NOMO-1 treated with dmso at 0.1 percent for 144 hours (cell line): ENCODE measurements around the gene STX5.
A peak's percentile ranks its signal among the peaks of the same experiment; 100 is the strongest.
"Not testable (repeated sequence)": the region's sequence is repeated elsewhere in the genome, so short reads cannot be mapped to it uniquely, and the experiment has no call there.

Experiments
- DNase-seq: peaks from one replicate; lab custom pipeline; 2025; ENCODE audit not compliant: unreplicated experiment; lab: John Stamatoyannopoulos, UW

Gene STX5

GRCh38 chr11:62830904-62831519, 839 bp downstream of the STX5 start:
- no peak for DNase-seq

- not testable (repeated sequence) for DNase-seq
Measured at GRCh38 chr11:62828130-62828529, 3.7 kb downstream of the STX5 start.

GRCh38 chr11:62823677-62824076, 8.2 kb downstream of the STX5 start:
- no peak for DNase-seq

DNA sequence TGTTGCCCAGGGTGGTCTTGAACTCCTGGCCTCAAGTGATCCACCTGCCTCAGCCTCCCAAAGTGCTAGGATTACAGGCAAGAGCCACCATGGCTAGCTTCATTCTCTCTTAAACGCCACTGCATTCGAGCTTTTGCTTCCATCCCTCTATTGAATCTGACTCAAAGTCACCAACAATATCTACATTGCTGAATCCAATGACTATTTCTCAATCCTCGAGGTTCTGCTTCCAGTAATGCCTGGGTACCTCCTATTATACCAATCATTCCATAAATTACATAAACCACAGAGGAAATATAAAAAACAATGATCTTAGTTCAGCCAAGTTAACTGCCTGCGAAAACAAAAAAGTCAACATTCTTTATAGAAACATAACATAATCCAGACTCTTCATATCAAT, 14.7 kb downstream of the STX5 start:
- DNase-seq = no peak

DNA sequence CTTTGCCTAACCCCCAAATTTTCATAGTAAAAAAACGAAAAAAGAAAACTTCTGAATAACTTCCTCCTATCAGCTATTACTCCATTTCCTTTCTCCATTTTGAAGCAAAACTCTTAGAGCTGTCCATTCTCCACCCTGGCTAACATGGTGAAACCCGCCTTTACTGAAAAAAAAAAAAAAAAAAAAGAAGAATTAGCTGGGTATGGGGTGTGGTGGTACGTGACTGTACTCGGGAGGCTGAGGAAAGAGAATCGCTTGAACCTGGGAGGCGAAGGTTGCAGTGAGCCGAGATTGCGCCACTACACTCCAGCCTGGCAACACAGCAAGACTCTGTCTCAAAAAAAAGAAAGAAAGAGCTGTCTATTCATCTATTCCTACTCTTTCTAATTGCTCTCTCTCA, 15.3 kb downstream of the STX5 start:
- DNase-seq = peak; percentile 85

DNA sequence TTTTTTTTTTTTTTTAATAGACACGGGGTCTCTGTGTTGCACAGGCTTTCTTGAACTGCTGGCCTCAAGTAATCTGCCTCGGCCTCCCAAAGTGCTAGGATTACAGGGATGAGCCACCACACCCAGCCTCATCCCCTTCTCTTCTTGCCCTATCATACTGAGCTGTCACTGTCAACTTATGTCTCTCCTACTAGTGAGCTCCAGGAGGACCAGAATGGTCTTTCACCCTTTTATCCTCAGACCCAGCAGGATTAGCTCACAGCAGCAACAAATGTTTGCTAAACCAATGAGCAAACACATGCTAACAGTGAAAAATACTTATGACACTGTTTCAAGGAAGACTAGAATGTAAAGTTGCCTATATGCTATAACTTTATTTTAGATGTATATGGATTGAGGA, 20.2 kb downstream of the STX5 start:
- DNase-seq = no peak

DNA sequence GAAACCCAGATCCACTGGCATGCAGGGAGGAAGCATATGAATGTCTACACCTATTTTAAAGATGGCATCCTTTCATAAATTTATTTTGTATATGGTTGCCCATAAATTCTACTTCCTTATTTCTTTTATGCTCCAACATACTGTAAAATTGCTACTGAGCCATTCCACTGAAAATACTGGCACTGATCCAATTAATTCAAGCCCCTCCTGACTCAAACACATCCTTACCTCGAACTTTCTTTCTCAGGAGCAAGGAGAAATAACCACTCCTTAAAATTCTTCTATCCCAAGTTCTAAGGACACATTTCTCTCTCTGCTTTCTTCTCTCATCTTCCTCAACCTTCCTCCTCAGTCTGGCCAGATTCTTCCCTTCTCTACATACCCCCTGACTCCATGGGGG, 21.1 kb downstream of the STX5 start:
- no peak for DNase-seq

GRCh38 chr11:62806611-62807121, 25.2 kb downstream of the STX5 start:
- DNase-seq = peak; percentile 84

GRCh38 chr11:62805961-62806441, 25.9 kb downstream of the STX5 start:
- no peak for DNase-seq

GRCh38 chr11:62805076-62805892, 26.6 kb downstream of the STX5 start, which contains the start of gene NXF1:
Gene NXF1, minus strand, starts transcription at chr11:62805440. Its CDS starts 84 bp downstream, at chr11:62805356.
- peak; percentile 89 for DNase-seq

DNA sequence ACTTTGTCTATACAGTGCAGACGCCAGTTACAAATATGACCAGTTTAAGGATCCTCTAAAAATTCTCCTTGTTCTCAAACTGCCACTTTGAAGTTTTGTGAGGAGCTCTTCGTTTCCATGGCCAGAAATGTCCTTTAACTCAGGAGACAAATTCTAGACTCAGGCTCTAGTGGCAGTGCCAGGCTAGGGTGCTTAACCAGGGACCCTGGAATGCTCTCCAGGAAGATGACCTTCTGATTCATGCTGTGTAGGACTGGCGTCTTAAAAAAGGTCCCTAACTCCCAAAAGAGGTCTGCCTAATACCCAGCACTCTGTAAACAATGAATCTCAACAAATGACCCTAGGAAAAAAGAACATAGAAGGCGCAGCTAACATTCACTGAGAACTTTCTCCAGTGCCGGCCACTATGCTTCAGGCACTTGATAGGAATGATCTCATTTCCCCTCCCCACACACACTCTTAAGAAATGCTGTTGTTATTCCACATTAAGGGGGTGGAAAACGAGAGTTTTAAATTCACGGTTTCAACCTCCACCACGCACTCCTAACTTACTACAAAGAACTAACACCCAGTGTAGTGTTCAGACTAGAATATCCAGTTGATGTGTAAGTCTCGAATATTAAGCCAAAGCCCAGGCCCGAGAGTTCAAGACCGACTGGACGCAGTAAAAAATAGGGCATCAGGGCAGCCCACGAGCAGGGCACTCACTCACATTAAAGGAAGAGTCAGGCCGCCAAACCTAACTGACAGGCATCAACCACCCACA, 27.4 kb downstream of the STX5 start:
- no peak for DNase-seq

- no peak for DNase-seq
Measured at GRCh38 chr11:62801071-62801470, 30.8 kb downstream of the STX5 start.

- no peak for DNase-seq
Measured at GRCh38 chr11:62799486-62799885, 32.4 kb downstream of the STX5 start.

GRCh38 chr11:62796281-62796680, 35.6 kb downstream of the STX5 start:
- no peak for DNase-seq

DNA sequence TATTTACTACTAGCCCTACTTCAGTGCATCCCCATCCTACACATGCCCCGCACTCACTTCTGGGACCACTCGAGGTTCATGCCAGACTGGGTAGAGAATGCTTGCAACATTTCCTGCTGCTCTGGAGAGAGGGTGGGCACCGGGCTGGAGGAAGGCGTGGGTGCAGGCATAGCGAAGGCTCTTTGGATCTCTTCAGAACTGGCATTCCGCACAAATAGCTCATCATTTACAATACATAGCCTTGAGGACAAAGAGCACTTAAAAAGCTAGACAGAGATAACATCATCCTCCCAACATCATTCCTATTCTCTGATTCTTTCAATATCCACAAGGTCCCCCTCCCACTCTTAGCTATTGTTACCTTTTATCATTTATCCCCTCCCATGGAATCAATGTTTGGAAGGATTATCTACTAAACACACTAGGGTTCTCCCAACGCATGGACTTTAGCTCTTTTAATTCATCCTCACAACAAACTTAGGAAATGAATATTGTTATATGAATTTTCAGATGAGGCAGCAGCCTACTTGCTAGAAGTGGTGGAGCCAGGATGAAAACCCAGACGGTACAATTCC, 37.6 kb downstream of the STX5 start:
- DNase-seq = no peak

- no peak for DNase-seq
Measured at GRCh38 chr11:62792202-62792575, 39.7 kb downstream of the STX5 start.

GRCh38 chr11:62791501-62792201, 40.2 kb downstream of the STX5 start, which contains the start of gene TMEM223:
Gene TMEM223, minus strand, starts transcription at chr11:62792006. Its CDS starts 12 bp downstream, at chr11:62791994.
- DNase-seq = peak; percentile 86

DNA sequence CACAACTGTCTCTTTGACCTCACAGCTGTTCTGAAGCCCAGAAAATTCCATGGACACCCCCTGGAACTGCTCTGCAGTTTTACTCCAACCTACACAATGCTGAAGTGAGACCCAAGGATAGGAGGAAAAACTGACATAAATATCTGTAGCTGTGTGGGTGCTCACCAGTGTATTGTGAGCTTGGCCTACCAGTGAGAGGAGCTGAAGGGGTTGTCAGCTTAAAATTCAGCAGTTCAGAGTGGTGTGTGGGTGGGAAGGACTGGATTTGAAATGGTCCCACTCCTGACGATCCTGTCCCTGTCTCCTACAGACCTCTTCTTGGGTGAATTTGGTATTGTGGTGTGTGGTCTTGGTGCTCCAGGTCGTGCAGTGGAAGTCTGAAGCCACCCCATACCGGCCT, 42.3 kb downstream of the STX5 start:
- DNase-seq = no peak

- DNase-seq = no peak
Measured at GRCh38 chr11:62788991-62789390, 42.9 kb downstream of the STX5 start.

DNA sequence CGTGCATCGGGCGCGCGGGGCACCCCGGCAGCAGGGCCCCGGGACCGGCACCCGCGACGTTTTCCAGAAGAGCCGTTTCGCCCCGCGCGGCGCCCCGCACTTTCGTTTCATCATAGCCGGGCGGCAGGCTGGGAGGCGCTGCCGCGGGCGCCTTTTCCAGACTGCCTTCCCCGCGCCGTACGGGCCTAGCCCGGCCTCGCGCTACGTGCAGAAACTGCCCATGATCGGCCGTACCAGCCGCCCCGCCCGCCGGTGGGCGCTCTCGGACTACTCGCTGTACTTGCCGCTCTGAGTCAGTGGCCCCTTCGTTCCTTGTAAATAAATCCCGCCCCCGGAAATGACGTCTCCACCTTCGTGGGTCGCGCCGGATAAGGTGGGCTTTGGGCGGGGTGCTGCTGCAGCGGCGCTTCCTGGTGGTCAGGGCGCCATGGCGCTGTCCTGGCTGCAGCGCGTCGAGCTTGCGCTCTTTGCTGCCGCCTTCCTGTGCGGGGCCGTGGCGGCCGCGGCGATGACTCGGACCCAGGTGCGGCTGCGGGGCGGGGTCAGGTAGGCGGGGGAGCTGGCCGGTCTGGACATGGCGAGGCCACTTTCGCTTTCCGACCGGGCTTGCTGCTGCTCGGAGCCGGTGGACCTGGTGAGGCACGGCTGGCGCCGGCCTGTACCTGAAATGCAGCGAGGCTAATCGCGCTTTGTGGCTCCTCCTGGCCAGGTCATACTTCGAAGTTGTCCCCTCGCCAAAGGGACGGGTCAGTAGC, 44.7 kb downstream of the STX5 start, which contains the start of gene TMEM179B:
Gene TMEM179B, plus strand, starts transcription at position 398 of the 755 bp plus-strand sequence. Its CDS starts 30 bp downstream, at position 428.
- DNase-seq = peak; percentile 97
